BJ (cell line): ENCODE data around the gene LTF. TPM values are rescaled to one million over a fixed set of nuclear protein-coding genes. Genes with fewer than 3 reads are reported as not detected.
A peak's percentile ranks its signal among the peaks of the same experiment; 100 is the strongest.

ENCODE experiments used
- CTCF ChIA-PET: fragments of 350-600 bp; formaldehyde crosslinking; extraction: SDS; loops from one replicate; lab custom pipeline; 2021; ENCODE audit warnings: antibody characterized with exemption, inconsistent platforms; lab: Yijun Ruan, JAX
- POLR2A ChIA-PET: fragments of 300-600 bp; sonication (Branson Sonifier 250); formaldehyde crosslinking; extraction: SDS; loops from one replicate; lab custom pipeline; 2021; ENCODE audit warnings: antibody characterized with exemption; lab: Charles Lee
- DNase-seq: peaks from one replicate; pipeline ENCODE4 v3.0.0-alpha.2; 2011; ENCODE audit warnings: low read depth
- H3K27me3 ChIP-seq: 2 replicates; pipeline ENCODE4 v1.6.0; 2011; ENCODE audit warnings: low read length; ENCODE audit not compliant: control insufficient read depth, insufficient read depth
- H3K36me3 ChIP-seq: 2 replicates; pipeline ENCODE4 v1.5.1; 2011; ENCODE audit warnings: low read length; ENCODE audit not compliant: control insufficient read depth, insufficient read depth
- H3K4me3 ChIP-seq: 2 replicates; pipeline ENCODE4 v1.5.1; 2011; ENCODE audit warnings: low read depth, mild to moderate bottlenecking, control low read depth, low read length
- CTCF ChIP-seq: IDR thresholded peaks from 2 replicates; pipeline ENCODE4 v1.5.1; 2011; ENCODE audit warnings: low read depth, mild to moderate bottlenecking, control low read depth, inconsistent platforms, low read length, moderate library complexity; ENCODE audit not compliant: insufficient read depth
- polyA plus RNA-seq: library from polyadenylated mRNA; depleted of rRNA; stranded (reverse); fragments of >200 nt; gene quantifications from 2 replicates; pipeline ENCODE4 v1.2.3, GENCODE V29; 2011

Gene LTF
- polyA plus RNA-seq, 1 experiment: not detected

GRCh38 chr3:46454209-46454595 lies 10.5 kb downstream of the LTF start:
- TF ChIP-seq CTCF: no peak
- CTCF ChIA-PET: interaction anchor here (0.8 kb wide), 1 partner anchor 175 kb away, joined by 3 read pairs; no protein-coding TSS in a partner anchor

DNA sequence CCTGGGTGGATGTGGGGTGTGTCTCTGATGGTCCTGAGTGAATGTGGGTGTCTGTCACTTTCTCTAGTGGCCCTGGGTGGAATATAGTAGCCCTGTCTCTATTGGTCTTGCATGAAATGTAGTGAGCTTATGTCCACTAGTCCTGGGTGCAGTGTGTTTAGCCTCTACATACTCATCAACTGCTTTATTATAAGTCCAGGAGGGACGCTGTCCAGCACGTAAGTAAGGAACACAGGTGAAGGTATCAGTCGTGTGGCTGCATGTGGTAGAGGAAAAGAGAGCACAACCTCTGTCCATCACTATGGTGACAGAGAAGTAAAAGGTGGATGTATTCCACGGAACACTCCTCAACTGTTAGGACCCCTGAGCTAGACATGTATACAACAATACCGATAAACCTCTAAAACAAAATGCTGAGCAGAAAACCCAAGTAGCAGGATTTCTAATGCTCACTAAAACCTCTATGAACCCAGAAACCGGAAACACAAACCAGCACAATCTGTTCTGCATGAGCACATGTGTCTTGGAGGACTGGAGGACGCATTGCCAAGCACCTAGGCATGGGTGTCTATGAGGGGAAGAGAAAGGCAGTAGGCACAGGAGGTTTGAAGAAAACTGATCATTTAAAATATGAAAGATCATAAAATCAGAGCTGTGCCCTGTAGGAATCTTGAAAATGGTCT lies 11.0 kb downstream of the LTF start:
- ChIA-PET POLR2A (no interaction called here), CTCF (interaction anchor here (0.8 to 1.6 kb wide), 2 partner anchors 8 to 176 kb away, joined by 3 to 5 read pairs; no protein-coding TSS in a partner anchor)
- Histone ChIP-seq H3K36me3 (no peaks in the 10 kb centered on the region), H3K27me3 (peaks cover 11% of the 10 kb centered on the region), H3K4me3 (no peak overlapping the region)
- TF ChIP-seq CTCF: no peak
- no peak for DNase-seq

More at GRCh38 chr3:46454209-46454595, 10.5 kb downstream of the LTF start:
- Histone ChIP-seq H3K27me3 (peaks cover 11% of the 10 kb centered on the region), H3K36me3 (no peaks in the 10 kb centered on the region), H3K4me3 (no peak overlapping the region)
- POLR2A ChIA-PET: no interaction called here
- DNase-seq: no peak

- no peak for DNase-seq
- H3K36me3 ChIP-seq: no peaks in the 10 kb centered on the region
- no peak overlapping the region for H3K4me3 ChIP-seq
- CTCF ChIA-PET: interaction anchor here (0.6 to 2.1 kb wide), 13 partner anchors 10 to 416 kb away, joined by 3 to 12 read pairs (median 4); partner anchors contain the start of gene CCR5
- POLR2A ChIA-PET: no interaction called here
- peak; percentile 59 for TF ChIP-seq CTCF
- H3K27me3 ChIP-seq: peaks cover 9% of the 10 kb centered on the region
Measured at GRCh38 chr3:46449755-46450552, 14.8 kb downstream of the LTF start.

DNA sequence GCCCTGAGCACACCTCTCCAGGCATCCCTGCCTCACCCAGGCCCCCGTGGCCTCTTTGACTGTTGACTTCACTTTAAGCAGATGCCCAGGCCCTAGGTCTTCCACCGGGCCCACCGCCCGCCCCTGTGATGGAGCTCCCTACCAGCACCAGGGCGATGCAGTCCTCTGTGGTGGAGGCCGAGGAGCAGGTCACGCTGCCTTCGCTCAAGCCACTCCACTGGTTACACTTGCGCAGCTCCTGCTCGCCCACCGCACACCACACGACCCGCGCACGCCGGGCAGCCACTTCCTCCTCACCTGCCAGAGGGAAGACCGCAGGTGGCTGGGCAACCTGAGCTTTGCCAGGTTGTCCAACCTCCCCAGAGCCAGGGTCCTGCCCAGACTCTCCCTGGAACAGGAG lies 16.0 kb downstream of the LTF start:
- TF ChIP-seq CTCF: no peak
- ChIA-PET CTCF (interaction anchor here (0.9 to 1.3 kb wide), 3 partner anchors 49 to 243 kb away, joined by 3 read pairs; partner anchors contain the start of gene CCR5), POLR2A (no interaction called here)
- no peak for DNase-seq
- Histone ChIP-seq H3K4me3 (no peak overlapping the region), H3K27me3 (peaks cover 7% of the 10 kb centered on the region), H3K36me3 (no peaks in the 10 kb centered on the region)
